ENCODE data around the gene CHN1. TPM values are rescaled to one million over a fixed set of nuclear protein-coding genes. Genes with fewer than 3 reads are reported as not detected.
A peak's percentile ranks its signal among the peaks of the same experiment; 100 is the strongest.

CHN1 gene
- total RNA-seq, 6 donors from 2014 or later = 7.2 to 27.1 (median 11.0) TPM

DNA sequence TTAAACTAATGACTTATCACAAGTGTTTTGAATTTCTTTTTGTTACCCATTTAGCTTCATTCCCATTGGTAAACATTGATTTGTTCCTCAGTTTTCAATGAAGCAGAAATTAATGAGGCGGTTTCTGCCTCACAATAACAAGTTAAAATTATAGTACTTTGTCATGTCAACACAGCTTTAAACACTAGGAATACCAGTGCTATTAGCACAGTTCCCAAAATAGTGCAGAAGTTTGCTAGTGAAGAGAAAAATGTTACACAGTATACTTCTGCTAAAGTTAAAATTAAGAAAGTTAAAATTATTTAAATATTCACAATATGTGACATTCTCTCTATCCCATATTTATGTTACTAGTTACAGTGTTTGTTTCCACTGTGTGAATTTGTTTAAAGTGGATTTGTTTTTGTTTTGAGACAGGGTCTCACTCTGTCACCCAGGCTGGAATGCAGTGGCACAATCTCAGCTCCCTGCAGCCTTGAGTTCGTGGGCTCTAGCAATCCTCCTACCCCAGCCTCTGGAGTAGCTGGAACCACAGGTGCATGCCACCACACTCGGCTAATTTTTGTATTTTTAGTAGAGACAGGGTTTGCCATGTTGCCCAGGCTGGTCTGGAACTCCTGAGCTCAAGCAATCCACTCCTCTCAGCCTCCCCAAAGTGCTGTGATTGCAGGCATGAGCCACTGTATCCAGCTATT lies 3.8 kb upstream of the CHN1 start:
- Histone ChIP-seq H3K27ac (no peak overlapping the region), H3K36me3 (no peaks in the 10 kb centered on the region), H3K27me3 (peaks cover 0 to 13% (median 7%) of the 10 kb centered on the region in 4 donors), H3K9me3 (no peaks in the 10 kb centered on the region), H3K4me1 (peaks cover 9 to 26% (median 15%) of the 10 kb centered on the region in 4 donors), H3K4me3 (no peak overlapping the region)
- no peak for ATAC-seq (ENCODE audit: low FRiP score in 2 of 2)
- WGBS, 2 donors = 76 to 89% methylated on average over 3 of the region's 3 CpGs
- no peak for TF ChIP-seq EP300 (IDR thresholded peaks at IDR 0.05)
- TF ChIP-seq, protein P1, sequence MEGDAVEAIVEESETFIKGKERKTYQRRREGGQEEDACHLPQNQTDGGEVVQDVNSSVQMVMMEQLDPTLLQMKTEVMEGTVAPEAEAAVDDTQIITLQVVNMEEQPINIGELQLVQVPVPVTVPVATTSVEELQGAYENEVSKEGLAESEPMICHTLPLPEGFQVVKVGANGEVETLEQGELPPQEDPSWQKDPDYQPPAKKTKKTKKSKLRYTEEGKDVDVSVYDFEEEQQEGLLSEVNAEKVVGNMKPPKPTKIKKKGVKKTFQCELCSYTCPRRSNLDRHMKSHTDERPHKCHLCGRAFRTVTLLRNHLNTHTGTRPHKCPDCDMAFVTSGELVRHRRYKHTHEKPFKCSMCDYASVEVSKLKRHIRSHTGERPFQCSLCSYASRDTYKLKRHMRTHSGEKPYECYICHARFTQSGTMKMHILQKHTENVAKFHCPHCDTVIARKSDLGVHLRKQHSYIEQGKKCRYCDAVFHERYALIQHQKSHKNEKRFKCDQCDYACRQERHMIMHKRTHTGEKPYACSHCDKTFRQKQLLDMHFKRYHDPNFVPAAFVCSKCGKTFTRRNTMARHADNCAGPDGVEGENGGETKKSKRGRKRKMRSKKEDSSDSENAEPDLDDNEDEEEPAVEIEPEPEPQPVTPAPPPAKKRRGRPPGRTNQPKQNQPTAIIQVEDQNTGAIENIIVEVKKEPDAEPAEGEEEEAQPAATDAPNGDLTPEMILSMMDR (IDR thresholded peaks at IDR 0.05) = no peak
- no peak for TF ChIP-seq POLR2AphosphoS5 (IDR thresholded peaks at IDR 0.05)
- TF ChIP-seq POLR2A (IDR thresholded peaks at IDR 0.05) = no peak
- DNase-seq = no peak

DNA sequence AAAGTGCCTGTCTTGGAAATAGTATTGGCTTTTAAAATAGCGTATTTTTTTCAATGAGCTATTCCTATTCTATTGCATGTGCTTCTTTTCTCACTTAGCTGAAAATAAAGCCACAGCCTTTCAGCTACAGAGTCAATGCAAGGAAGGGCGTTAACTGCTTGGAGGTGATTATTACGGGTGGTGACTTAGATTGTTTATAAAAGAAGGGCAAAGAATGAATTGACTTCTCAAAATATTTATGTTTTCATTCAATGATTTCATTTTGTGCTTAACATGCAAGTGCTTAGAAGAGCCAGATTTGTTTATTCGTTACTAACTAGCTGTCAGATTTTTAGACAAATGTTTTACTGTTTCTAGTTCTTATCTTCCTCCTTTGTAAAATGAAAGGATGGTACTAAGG lies 2.8 kb upstream of the CHN1 start:
- no peak overlapping the region for H3K4me3 ChIP-seq
- peaks cover 0 to 13% (median 8%) of the 10 kb centered on the region in 4 donors for H3K27me3 ChIP-seq
- TF ChIP-seq, protein P1 (IDR thresholded peaks at IDR 0.05) = no peak
- no peak for TF ChIP-seq POLR2A (IDR thresholded peaks at IDR 0.05)
- no peak for TF ChIP-seq POLR2AphosphoS5 (IDR thresholded peaks at IDR 0.05)
- TF ChIP-seq EP300 (IDR thresholded peaks at IDR 0.05) = no peak
- H3K9me3 ChIP-seq = no peaks in the 10 kb centered on the region
- no peaks in the 10 kb centered on the region for H3K36me3 ChIP-seq
- ATAC-seq (ENCODE audit: low FRiP score in 2 of 2) = no peak
- H3K27ac ChIP-seq = peak overlapping the region in 2 of 4 donors; percentile 32 to 50
- H3K4me1 ChIP-seq = peaks cover 9 to 26% (median 15%) of the 10 kb centered on the region in 4 donors
- no peak for DNase-seq
- WGBS, 2 donors = 58 to 72% methylated on average over 4 of the region's 4 CpGs

DNA sequence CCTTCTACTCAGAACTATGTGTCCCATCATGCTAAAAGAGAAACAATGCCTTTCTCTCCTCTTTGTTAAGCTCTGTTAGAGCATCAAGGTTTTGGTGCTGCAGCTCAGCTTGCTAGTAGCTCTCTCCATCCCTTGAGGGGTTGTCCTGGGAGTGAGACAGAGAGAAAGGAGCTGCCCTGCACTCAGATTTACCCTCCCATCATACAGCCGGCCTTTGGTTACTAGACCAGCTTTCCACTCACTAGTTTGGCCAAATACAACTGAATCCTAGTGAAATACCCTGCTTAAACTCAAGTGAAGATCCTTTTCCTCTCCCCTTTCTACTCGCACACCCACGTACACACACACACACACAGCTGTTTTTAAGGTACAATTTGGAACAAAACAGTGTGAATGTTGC lies 2.3 kb upstream of the CHN1 start:
- TF ChIP-seq POLR2AphosphoS5 (IDR thresholded peaks at IDR 0.05) (no peak), EP300 (IDR thresholded peaks at IDR 0.05) (no peak), POLR2A (IDR thresholded peaks at IDR 0.05) (no peak)
- TF ChIP-seq, protein P1 (IDR thresholded peaks at IDR 0.05) = no peak
- no peak for DNase-seq
- Histone ChIP-seq H3K4me3 (no peak overlapping the region), H3K36me3 (no peaks in the 10 kb centered on the region), H3K27me3 (peaks cover 0 to 13% (median 8%) of the 10 kb centered on the region in 4 donors), H3K9me3 (no peaks in the 10 kb centered on the region), H3K4me1 (peaks cover 9 to 26% (median 15%) of the 10 kb centered on the region in 4 donors), H3K27ac (peak overlapping the region in 2 of 4 donors; percentile 32 to 50)
- 56 to 69% methylated on average over 3 of the region's 3 CpGs for WGBS, 2 donors
- no peak for ATAC-seq (ENCODE audit: low FRiP score in 2 of 2)

DNA sequence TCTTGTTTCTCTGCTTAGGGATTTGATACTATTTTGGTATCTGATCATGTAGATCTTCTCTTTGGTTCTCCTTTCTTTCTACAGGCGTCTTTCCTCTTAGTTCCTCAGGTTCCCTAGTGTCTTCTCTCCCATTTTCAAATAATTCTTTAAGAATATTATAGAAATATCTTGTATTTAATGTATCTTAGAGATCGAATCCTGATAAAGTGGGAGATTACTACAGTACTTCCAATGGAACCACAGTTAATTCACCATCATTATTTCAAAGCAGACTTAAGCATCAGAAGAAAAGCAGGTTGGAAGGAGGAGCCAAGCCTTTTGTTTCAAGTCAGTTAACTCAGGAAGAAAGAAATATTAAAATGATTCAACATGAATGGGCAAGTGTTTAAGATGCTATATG lies 1.1 kb upstream of the CHN1 start:
- no peak overlapping the region for H3K4me3 ChIP-seq

More for the DNA sequence above, 1.1 kb upstream of the CHN1 start:
- H3K27me3 ChIP-seq = peaks cover 0 to 13% (median 8%) of the 10 kb centered on the region in 4 donors
- H3K9me3 ChIP-seq = no peaks in the 10 kb centered on the region
- TF ChIP-seq POLR2A (IDR thresholded peaks at IDR 0.05) (no peak), POLR2AphosphoS5 (IDR thresholded peaks at IDR 0.05) (no peak), EP300 (IDR thresholded peaks at IDR 0.05) (no peak)
- TF ChIP-seq, protein P1 (IDR thresholded peaks at IDR 0.05) = no peak
- peak overlapping the region in 1 of 4 donors; percentile 86 for H3K27ac ChIP-seq
- H3K36me3 ChIP-seq = no peaks in the 10 kb centered on the region
- DNase-seq (no peak), ATAC-seq (ENCODE audit: low FRiP score in 2 of 2) (no peak)
- H3K4me1 ChIP-seq = peaks cover 9 to 26% (median 15%) of the 10 kb centered on the region in 4 donors
- WGBS, 2 donors = 77 to 85% methylated on average over 2 of the region's 2 CpGs

All from upper lobe of left lung (tissue), 6 donors.